A673 (cell line): Measurements from ENCODE around the gene NOS1AP.

ENCODE experiments used
- EZH2 ChIP-seq: fragments of 200-600 bp; sonication (generic); IDR thresholded peaks from 2 replicates; pipeline ENCODE4 v1.6.1; 2017; ENCODE audit warnings: borderline replicate concordance, low read depth, mild to moderate bottlenecking, mixed read lengths, antibody characterized with exemption, low read length; ENCODE audit not compliant: poor library complexity, severe bottlenecking
- TF ChIP-seq, protein P1 (sequence below): fragments of 300-800, 200-600 bp; sonication (generic); conservative IDR thresholded peaks from 2 replicates; pipeline ENCODE4 v1.5.1; 2017; ENCODE audit warnings: low read depth, mild to moderate bottlenecking, antibody characterized with exemption, low read length, moderate library complexity, mixed read lengths

DNA sequence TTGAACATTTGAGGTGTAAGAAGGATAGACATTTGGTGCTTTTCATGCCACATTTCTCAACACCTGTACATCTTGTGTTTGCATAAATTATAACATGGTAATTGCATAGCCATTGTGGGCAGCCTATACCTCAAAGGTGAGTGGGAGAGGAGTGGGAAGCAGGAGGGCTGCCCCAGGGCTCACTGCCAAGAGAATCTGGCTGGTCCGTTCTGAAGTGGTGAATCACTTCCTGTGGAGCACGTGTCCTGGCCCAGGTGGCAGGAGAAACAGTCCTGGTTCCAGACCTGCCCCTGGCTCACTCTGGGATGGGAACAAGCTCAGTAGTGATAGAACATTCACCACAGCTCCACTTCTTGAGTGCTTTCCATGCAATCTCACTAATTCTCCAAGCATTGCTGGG is 34.2 kb upstream of the NOS1AP start:
- TF ChIP-seq, protein P1, sequence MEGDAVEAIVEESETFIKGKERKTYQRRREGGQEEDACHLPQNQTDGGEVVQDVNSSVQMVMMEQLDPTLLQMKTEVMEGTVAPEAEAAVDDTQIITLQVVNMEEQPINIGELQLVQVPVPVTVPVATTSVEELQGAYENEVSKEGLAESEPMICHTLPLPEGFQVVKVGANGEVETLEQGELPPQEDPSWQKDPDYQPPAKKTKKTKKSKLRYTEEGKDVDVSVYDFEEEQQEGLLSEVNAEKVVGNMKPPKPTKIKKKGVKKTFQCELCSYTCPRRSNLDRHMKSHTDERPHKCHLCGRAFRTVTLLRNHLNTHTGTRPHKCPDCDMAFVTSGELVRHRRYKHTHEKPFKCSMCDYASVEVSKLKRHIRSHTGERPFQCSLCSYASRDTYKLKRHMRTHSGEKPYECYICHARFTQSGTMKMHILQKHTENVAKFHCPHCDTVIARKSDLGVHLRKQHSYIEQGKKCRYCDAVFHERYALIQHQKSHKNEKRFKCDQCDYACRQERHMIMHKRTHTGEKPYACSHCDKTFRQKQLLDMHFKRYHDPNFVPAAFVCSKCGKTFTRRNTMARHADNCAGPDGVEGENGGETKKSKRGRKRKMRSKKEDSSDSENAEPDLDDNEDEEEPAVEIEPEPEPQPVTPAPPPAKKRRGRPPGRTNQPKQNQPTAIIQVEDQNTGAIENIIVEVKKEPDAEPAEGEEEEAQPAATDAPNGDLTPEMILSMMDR, result no peak
- no peak for TF ChIP-seq EZH2
